Fibroblast of lung (primary cell): ENCODE results near the gene LRRC37A. TPM values are rescaled to one million over a fixed set of nuclear protein-coding genes. Genes with fewer than 3 reads are reported as not detected.
"Not testable (repeated sequence)": the region's sequence is repeated elsewhere in the genome, so short reads cannot be mapped to it uniquely, and the experiment has no call there.

ENCODE experiments used
- DNase-seq, 2 donors: peaks; one replicate each; pipeline versions ENCODE4 v3.0.0 to v3.0.0-alpha.2; 2010; ENCODE audit warnings: low read depth in 2 of 2
- H2AFZ ChIP-seq: 2 replicates; pipeline ENCODE4 v1.5.1; 2012; ENCODE audit warnings: low read length, control low read depth, inconsistent platforms
- H3K27ac ChIP-seq: 2 replicates; pipeline ENCODE4 v1.5.1; 2011; ENCODE audit warnings: low read length, control low read depth; ENCODE audit not compliant: insufficient read depth
- H3K27me3 ChIP-seq: 2 replicates; pipeline ENCODE4 v1.5.1; 2011; ENCODE audit warnings: mild to moderate bottlenecking, low read length; ENCODE audit not compliant: control insufficient read depth, insufficient read depth
- H3K36me3 ChIP-seq: 2 replicates; pipeline ENCODE4 v1.5.1; 2011; ENCODE audit warnings: low read length; ENCODE audit not compliant: control insufficient read depth, insufficient read depth
- H3K4me1 ChIP-seq: 2 replicates; pipeline ENCODE4 v1.5.1; 2011; ENCODE audit warnings: low read length; ENCODE audit not compliant: control insufficient read depth, insufficient read depth; ENCODE audit errors: extremely low read depth
- H3K4me2 ChIP-seq: 2 replicates; pipeline ENCODE4 v1.5.1; 2011; ENCODE audit warnings: low read length, control low read depth; ENCODE audit not compliant: insufficient read depth; ENCODE audit errors: extremely low read depth
- H3K4me3 ChIP-seq, 4 experiments: fragments of 200-600 bp in 1 of 4; sonication (generic) in 1 of 4; replicated peaks in 1 of 4; 2 replicates each; pipeline ENCODE4 v1.5.1; 2011 to 2016; ENCODE audit warnings: low read length in 4 of 4, low read depth in 3 of 4, mild to moderate bottlenecking in 3 of 4, control low read depth in 2 of 4, inconsistent platforms in 1 of 4, mixed read lengths in 1 of 4; ENCODE audit not compliant: insufficient read depth in 1 of 4; ENCODE audit errors: control extremely low read depth in 1 of 4
- H3K79me2 ChIP-seq: 2 replicates; pipeline ENCODE4 v1.5.1; 2012; ENCODE audit warnings: mild to moderate bottlenecking, low read length, inconsistent platforms; ENCODE audit not compliant: control insufficient read depth, insufficient read depth
- H3K9ac ChIP-seq: 2 replicates; pipeline ENCODE4 v1.5.1; 2011; ENCODE audit warnings: mild to moderate bottlenecking, low read length, control low read depth; ENCODE audit not compliant: insufficient read depth
- H3K9me3 ChIP-seq: 2 replicates; pipeline ENCODE4 v1.5.1; 2012; ENCODE audit warnings: low read depth, low read length; ENCODE audit not compliant: control insufficient read depth, insufficient read depth
- H4K20me1 ChIP-seq: 2 replicates; pipeline ENCODE4 v1.5.1; 2011; ENCODE audit warnings: low read length; ENCODE audit not compliant: control insufficient read depth, insufficient read depth; ENCODE audit errors: extremely low read depth
- polyA plus RNA-seq, 2 donors: library from polyadenylated mRNA; depleted of rRNA in 1 of 2; stranded (reverse) in 1 of 2; unstranded in 1 of 2; fragments of >200 nt; gene quantifications; 2 replicates each; pipeline ENCODE4 v1.2.1, GENCODE V29; 2011 to 2012; ENCODE audit warnings: missing spikeins in 1 of 2
- total RNA-seq: library from RNA; depleted of rRNA; stranded (reverse); fragments of >200 nt; gene quantifications from 2 replicates; pipeline ENCODE4 v1.2.1, GENCODE V29; 2014

LRRC37A gene
- total and polyA plus RNA-seq, 2 donors (not counting 1 experiment from before 2014, with no cell fraction given), result 0.45 to 2.5 TPM

GRCh38 chr17:46341220-46341619 is 46.3 kb downstream of the LRRC37A start:
- not testable (repeated sequence) for H3K27ac ChIP-seq, H3K9ac ChIP-seq, H3K4me2 ChIP-seq, H4K20me1 ChIP-seq, H3K9me3 ChIP-seq, H3K4me3 ChIP-seq, DNase-seq, H2AFZ ChIP-seq, H3K36me3 ChIP-seq, H3K4me1 ChIP-seq, H3K79me2 ChIP-seq, H3K27me3 ChIP-seq

- not testable (repeated sequence) for H4K20me1 ChIP-seq, H3K79me2 ChIP-seq, H3K27ac ChIP-seq, H3K9ac ChIP-seq, H2AFZ ChIP-seq, H3K4me2 ChIP-seq, H3K27me3 ChIP-seq, H3K36me3 ChIP-seq, DNase-seq, H3K4me1 ChIP-seq, H3K4me3 ChIP-seq, H3K9me3 ChIP-seq
These were observed 47.2 kb downstream of the LRRC37A start for GRCh38 chr17:46342131-46342530.

- H3K79me2 ChIP-seq, H3K27me3 ChIP-seq, H3K4me3 ChIP-seq, H3K36me3 ChIP-seq, H4K20me1 ChIP-seq, H3K4me1 ChIP-seq, H2AFZ ChIP-seq, DNase-seq, H3K9me3 ChIP-seq, H3K4me2 ChIP-seq, H3K27ac ChIP-seq, H3K9ac ChIP-seq: not testable (repeated sequence)
These were observed 53.4 kb downstream of the LRRC37A start for GRCh38 chr17:46348345-46348744.

GRCh38 chr17:46349060-46349459 is 54.1 kb downstream of the LRRC37A start:
- H4K20me1 ChIP-seq, H3K27me3 ChIP-seq, H3K36me3 ChIP-seq, H3K4me2 ChIP-seq, H3K9ac ChIP-seq, H3K79me2 ChIP-seq, H3K4me3 ChIP-seq, H3K4me1 ChIP-seq, H2AFZ ChIP-seq, DNase-seq, H3K9me3 ChIP-seq, H3K27ac ChIP-seq: not testable (repeated sequence)

- not testable (repeated sequence) for H2AFZ ChIP-seq, H3K27ac ChIP-seq, H3K4me3 ChIP-seq, H3K4me1 ChIP-seq, H4K20me1 ChIP-seq, H3K79me2 ChIP-seq, H3K9me3 ChIP-seq, H3K27me3 ChIP-seq, DNase-seq, H3K36me3 ChIP-seq, H3K9ac ChIP-seq, H3K4me2 ChIP-seq
These were observed 58.9 kb downstream of the LRRC37A start for GRCh38 chr17:46353856-46354255.

- H3K36me3 ChIP-seq, H3K4me1 ChIP-seq, H3K27me3 ChIP-seq, H3K4me2 ChIP-seq, H3K79me2 ChIP-seq, H3K27ac ChIP-seq, DNase-seq, H2AFZ ChIP-seq, H3K4me3 ChIP-seq, H3K9ac ChIP-seq, H3K9me3 ChIP-seq, H4K20me1 ChIP-seq: not testable (repeated sequence)
These were observed 66.3 kb downstream of the LRRC37A start for GRCh38 chr17:46361145-46361735.

GRCh38 chr17:46361755-46362154 is 66.8 kb downstream of the LRRC37A start, which contains the start of gene ARL17B:
TSS of gene ARL17B (minus strand) at chr17:46361766. CDS start at chr17:46358397, 3,369 bp downstream.
- H3K9ac ChIP-seq, H3K27me3 ChIP-seq, H3K27ac ChIP-seq, H4K20me1 ChIP-seq, H3K4me3 ChIP-seq, DNase-seq, H3K4me2 ChIP-seq, H3K36me3 ChIP-seq, H3K4me1 ChIP-seq, H3K79me2 ChIP-seq, H2AFZ ChIP-seq, H3K9me3 ChIP-seq: not testable (repeated sequence)
